Endothelial cell (in vitro differentiated cells): ENCODE measurements around the gene ZNF839. TPM values are rescaled to one million over a fixed set of nuclear protein-coding genes. Genes with fewer than 3 reads are reported as not detected.

Experiments
- DNase-seq: peaks from one replicate; pipeline ENCODE4 v3.0.0; 2021; ENCODE audit warnings: low spot score
- H3K27ac Mint-ChIP-seq: one replicate; pipeline ENCODE4 v1.8.0; 2021; ENCODE audit warnings: mixed read lengths, inconsistent platforms; ENCODE audit not compliant: unreplicated experiment
- H3K27me3 Mint-ChIP-seq: one replicate; pipeline ENCODE4 v1.8.0; 2021; ENCODE audit warnings: mild to moderate bottlenecking, moderate library complexity, mixed read lengths, inconsistent platforms; ENCODE audit not compliant: unreplicated experiment
- H3K36me3 Mint-ChIP-seq: one replicate; pipeline ENCODE4 v1.8.0; 2021; ENCODE audit warnings: mild to moderate bottlenecking, low read depth, mixed read lengths, inconsistent platforms; ENCODE audit not compliant: unreplicated experiment
- H3K4me1 Mint-ChIP-seq: one replicate; pipeline ENCODE4 v1.8.0; 2021; ENCODE audit warnings: mild to moderate bottlenecking, mixed read lengths, inconsistent platforms; ENCODE audit not compliant: unreplicated experiment
- H3K4me3 Mint-ChIP-seq: one replicate; pipeline ENCODE4 v1.8.0; 2021; ENCODE audit warnings: mild to moderate bottlenecking, mixed read lengths, inconsistent platforms; ENCODE audit not compliant: unreplicated experiment
- H3K9me3 Mint-ChIP-seq: one replicate; pipeline ENCODE4 v1.8.0; 2021; ENCODE audit warnings: mixed read lengths, inconsistent platforms; ENCODE audit not compliant: unreplicated experiment
- total RNA-seq: library from RNA; stranded (reverse); fragmentation: NEBNext Ultra II Directional; extraction: Animal tissue kit (Norgen Biotek cat#: 25700); gene quantifications from one replicate; pipeline ENCODE4 v1.2.1, GENCODE V29; 2021; ENCODE audit not compliant: unreplicated experiment
- TF ChIP-seq, protein P1 (sequence below): fragments of 200-600 bp; sonication (generic); IDR thresholded peaks from one replicate; pipeline ENCODE4 v1.5.0; 2021; ENCODE audit warnings: antibody characterized with exemption; ENCODE audit not compliant: unreplicated experiment

ZNF839 gene
- total RNA-seq, 1 donor from 2014 or later = 18.5 TPM

DNA sequence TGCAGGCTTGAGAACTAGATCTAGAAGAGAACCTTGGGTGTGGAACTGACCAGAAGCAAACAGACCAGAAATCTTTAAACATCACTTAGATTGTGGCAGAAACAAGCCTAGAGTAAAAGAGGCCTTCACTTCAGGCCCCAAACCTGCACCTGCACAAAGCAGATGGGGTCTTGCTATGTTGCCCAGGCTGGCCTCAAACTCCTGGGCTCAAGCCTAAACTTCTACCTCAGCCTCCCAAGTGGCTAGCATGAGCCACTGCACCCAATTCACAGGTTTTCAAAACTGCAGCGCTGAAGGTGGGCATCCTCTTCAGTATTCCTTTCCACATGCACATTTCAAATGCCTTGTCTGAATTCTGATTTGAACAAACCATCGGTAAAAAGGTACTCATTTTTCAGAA lies 34.4 kb upstream of the ZNF839 start:
- DNase-seq = no peak
- Mint-ChIP-seq H3K4me3 (no peak overlapping the region), H3K4me1 (no peaks in the 10 kb centered on the region), H3K27ac (no peak overlapping the region), H3K27me3 (no peaks in the 10 kb centered on the region), H3K9me3 (no peaks in the 10 kb centered on the region), H3K36me3 (no peaks in the 10 kb centered on the region)
- TF ChIP-seq, protein P1, sequence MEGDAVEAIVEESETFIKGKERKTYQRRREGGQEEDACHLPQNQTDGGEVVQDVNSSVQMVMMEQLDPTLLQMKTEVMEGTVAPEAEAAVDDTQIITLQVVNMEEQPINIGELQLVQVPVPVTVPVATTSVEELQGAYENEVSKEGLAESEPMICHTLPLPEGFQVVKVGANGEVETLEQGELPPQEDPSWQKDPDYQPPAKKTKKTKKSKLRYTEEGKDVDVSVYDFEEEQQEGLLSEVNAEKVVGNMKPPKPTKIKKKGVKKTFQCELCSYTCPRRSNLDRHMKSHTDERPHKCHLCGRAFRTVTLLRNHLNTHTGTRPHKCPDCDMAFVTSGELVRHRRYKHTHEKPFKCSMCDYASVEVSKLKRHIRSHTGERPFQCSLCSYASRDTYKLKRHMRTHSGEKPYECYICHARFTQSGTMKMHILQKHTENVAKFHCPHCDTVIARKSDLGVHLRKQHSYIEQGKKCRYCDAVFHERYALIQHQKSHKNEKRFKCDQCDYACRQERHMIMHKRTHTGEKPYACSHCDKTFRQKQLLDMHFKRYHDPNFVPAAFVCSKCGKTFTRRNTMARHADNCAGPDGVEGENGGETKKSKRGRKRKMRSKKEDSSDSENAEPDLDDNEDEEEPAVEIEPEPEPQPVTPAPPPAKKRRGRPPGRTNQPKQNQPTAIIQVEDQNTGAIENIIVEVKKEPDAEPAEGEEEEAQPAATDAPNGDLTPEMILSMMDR = no peak

DNA sequence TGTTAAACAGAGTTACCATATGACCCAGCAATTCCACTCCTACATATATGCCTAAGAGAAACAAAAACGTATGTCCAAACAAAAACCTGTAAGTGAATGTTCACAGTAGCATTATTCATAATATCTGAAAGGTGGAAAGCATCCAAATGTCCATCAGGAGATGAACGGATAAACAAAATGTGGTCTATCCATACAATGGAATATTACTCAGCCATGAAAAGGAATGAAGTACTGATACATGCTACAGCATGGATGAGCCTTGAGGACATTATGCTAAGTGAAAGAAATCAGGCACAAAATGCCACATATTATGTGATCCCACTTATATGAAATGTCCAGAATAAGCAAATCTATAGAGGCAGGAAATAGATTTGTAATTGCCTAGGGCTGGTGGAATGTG lies 31.4 kb upstream of the ZNF839 start:
- DNase-seq = no peak
- H3K36me3 Mint-ChIP-seq = no peaks in the 10 kb centered on the region
- no peak overlapping the region for H3K4me3 Mint-ChIP-seq
- no peaks in the 10 kb centered on the region for H3K4me1 Mint-ChIP-seq
- H3K27me3 Mint-ChIP-seq = no peaks in the 10 kb centered on the region
- H3K27ac Mint-ChIP-seq = no peak overlapping the region
- TF ChIP-seq, protein P1 = no peak
- H3K9me3 Mint-ChIP-seq = no peaks in the 10 kb centered on the region

DNA sequence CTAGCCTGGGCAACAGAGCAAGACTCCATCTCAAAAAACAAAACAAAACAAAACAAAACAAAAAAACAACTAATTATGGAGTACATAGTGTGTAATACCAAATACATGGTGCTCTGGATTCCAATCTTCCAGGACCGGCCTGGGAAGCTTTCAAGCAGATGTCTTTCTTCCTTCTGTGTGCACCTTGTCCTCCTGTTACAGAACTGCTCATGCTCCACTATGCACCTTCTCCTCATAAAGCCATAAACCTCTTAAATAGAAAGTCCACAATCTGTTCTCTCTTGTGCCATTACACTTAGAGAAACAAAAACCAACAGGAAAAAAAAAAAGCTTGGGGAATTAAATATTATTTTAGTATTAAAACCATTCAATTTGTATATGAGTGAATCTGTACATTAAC lies 27.1 kb upstream of the ZNF839 start:
- Mint-ChIP-seq H3K4me1 (no peaks in the 10 kb centered on the region), H3K27ac (no peak overlapping the region), H3K4me3 (no peak overlapping the region), H3K9me3 (no peaks in the 10 kb centered on the region), H3K27me3 (no peaks in the 10 kb centered on the region), H3K36me3 (no peaks in the 10 kb centered on the region)
- TF ChIP-seq, protein P1 = no peak
- no peak for DNase-seq

DNA sequence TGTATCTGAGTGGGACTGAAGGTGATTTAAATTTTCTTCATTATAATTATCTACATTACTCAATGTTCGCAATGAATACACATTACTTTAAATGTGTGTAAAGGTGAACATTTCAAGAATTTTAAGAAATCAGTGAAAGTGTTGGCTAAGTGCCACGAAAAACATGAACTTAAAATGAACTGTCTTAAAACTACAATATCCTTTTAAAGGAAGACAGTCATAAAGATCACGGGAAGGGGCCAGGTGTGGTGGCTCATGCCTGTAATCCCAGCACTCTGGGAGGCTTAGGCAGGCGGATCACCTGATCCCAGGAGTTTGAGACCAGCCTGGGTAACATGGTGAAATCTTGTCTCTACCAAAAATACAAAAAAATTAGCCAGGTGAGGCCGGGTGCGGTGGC lies 25.8 kb upstream of the ZNF839 start:
- TF ChIP-seq, protein P1 = no peak
- no peaks in the 10 kb centered on the region for H3K27me3 Mint-ChIP-seq
- no peaks in the 10 kb centered on the region for H3K4me1 Mint-ChIP-seq
- H3K9me3 Mint-ChIP-seq = no peaks in the 10 kb centered on the region
- H3K27ac Mint-ChIP-seq = no peak overlapping the region
- H3K4me3 Mint-ChIP-seq = no peak overlapping the region
- DNase-seq = no peak
- H3K36me3 Mint-ChIP-seq = peaks cover 6% of the 10 kb centered on the region

DNA sequence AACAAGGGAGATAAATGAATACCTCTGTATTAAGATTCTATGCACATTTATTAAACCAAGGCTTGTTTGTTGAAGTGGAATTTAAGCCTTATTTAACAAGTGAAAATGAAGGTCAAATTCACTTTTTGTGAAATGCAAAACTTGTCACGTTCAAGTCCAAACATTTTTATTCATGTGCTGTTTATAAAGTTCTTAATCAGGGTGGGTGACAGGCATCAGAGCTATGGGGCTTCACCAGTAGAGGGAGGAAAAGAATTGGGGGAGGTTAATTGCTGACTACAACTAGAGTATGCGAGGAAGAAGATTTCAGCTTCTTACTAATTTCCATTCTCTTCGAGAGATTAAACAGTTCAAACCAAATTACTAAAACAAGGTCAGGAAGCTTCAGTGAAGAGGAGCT lies 24.3 kb upstream of the ZNF839 start:
- Mint-ChIP-seq H3K36me3 (peaks cover 6% of the 10 kb centered on the region), H3K9me3 (no peaks in the 10 kb centered on the region), H3K4me1 (no peaks in the 10 kb centered on the region), H3K27ac (no peak overlapping the region), H3K27me3 (no peaks in the 10 kb centered on the region), H3K4me3 (no peak overlapping the region)
- no peak for DNase-seq
- TF ChIP-seq, protein P1 = no peak
